Measurements from ENCODE around the gene NTN1. TPM values are rescaled to one million over a fixed set of nuclear protein-coding genes. Genes with fewer than 3 reads are reported as not detected.

Gene NTN1
- total RNA-seq, 1 experiment from 2014 or later = 22.8 TPM

GRCh38 chr17:9287306-9287705, 266.0 kb downstream of the NTN1 start:
- Histone ChIP-seq H3K9me3 (replicated peaks) (no peaks in the 10 kb centered on the region), H3K36me3 (no peaks in the 10 kb centered on the region), H3K27me3 (replicated peaks) (no peaks in the 10 kb centered on the region), H3K4me3 (no peak overlapping the region), H3K27ac (no peak overlapping the region), H3K4me1 (replicated peaks) (peaks cover 28% of the 10 kb centered on the region)
- no peak for DNase-seq (ENCODE audit: low read depth in 1 of 2, low spot score in 2 of 2)

DNA sequence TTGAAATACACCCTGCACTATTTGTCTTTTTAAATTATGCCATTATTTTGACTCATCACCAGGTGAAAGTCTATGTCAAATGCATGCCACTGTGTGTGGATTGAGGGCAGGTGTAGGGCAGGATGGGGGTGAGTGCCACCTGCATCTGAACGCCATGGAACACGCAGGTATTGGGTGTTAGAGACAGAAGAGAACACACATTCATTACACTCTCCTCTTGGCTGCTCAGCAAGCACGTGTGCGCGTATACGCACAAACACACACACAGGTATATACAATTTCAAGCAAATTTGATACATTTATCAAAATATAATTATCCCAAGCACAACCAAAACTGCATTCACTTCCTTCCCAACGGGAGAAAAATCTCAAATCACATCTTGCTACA, 268.9 kb downstream of the NTN1 start:
- Histone ChIP-seq H3K4me1 (replicated peaks) (peaks cover 17% of the 10 kb centered on the region), H3K9me3 (replicated peaks) (no peaks in the 10 kb centered on the region), H3K4me3 (no peak overlapping the region), H3K27ac (no peak overlapping the region), H3K36me3 (no peaks in the 10 kb centered on the region), H3K27me3 (replicated peaks) (no peaks in the 10 kb centered on the region)
- DNase-seq (ENCODE audit: low read depth in 1 of 2, low spot score in 2 of 2) = no peak

DNA sequence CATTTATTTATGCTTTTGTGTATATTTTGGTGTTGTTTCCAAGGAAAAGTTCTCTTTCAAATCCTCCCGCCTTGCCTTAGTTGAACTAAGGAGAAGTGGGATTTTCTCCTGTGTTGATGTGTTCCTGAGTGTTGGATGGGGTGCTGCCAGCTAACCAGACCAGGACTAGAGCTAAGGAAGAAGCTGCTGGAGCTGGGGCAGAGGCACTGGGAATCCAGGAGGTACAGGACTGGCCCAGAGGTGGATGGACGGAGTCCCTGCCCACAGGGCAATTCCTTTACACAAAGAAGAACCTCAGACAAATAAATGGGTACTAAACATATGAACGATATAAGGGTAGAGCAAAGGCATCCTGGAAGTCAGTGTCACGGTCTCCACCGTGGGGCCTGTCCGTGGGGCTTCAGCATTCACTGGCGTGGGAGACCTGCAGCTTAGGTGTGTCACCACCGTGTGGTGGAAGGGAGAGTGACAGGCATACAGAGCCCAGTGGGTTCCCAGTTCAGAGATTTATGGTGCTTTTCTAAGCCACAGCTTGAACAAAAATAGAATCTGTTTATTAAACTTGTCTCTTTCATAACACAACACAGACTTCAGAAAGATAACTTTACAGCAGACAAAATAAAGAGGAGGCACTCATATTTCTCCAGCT, 270.7 kb downstream of the NTN1 start:
- peak in 1 of 2 experiments; percentile 33 for DNase-seq (ENCODE audit: low read depth in 1 of 2, low spot score in 2 of 2)
- no peak overlapping the region for H3K4me3 ChIP-seq

GRCh38 chr17:9292561-9292941, 271.2 kb downstream of the NTN1 start:
- Histone ChIP-seq H3K4me3 (no peak overlapping the region), H3K36me3 (no peaks in the 10 kb centered on the region), H3K9me3 (replicated peaks) (no peaks in the 10 kb centered on the region), H3K27me3 (replicated peaks) (no peaks in the 10 kb centered on the region), H3K4me1 (replicated peaks) (no peaks in the 10 kb centered on the region), H3K27ac (no peak overlapping the region)
- DNase-seq (ENCODE audit: low read depth in 1 of 2, low spot score in 2 of 2) = no peak

More for the DNA sequence above, 270.7 kb downstream of the NTN1 start:
- Histone ChIP-seq H3K27me3 (replicated peaks) (no peaks in the 10 kb centered on the region), H3K9me3 (replicated peaks) (no peaks in the 10 kb centered on the region), H3K4me1 (replicated peaks) (no peaks in the 10 kb centered on the region; the same call in 1 of the 2 replicates), H3K27ac (no peak overlapping the region), H3K36me3 (no peaks in the 10 kb centered on the region)

Other genes with a start within 250 kb of the NTN1 start
- gene MFSD6L, start 222.1 kb upstream of the NTN1 start, total RNA-seq (2014; rRNA removed; shearing (Covaris generic)) = not detected in 2 replicates
- gene PIK3R6, start 153.8 kb upstream of the NTN1 start, total RNA-seq (2014; rRNA removed; shearing (Covaris generic)) = not detected in 2 replicates
- gene PIK3R5, start 55.8 kb upstream of the NTN1 start, total RNA-seq (2014; rRNA removed; shearing (Covaris generic)) = not detected in 2 replicates

All from SJSA1 (cell line).